ENCODE measurements around the gene SDK1. TPM values are rescaled to one million over a fixed set of nuclear protein-coding genes. Genes with fewer than 3 reads are reported as not detected.

Gene SDK1
- total RNA-seq, 1 experiment from 2014 or later: 9.3 TPM

GRCh38 chr7:3466261-3466660 is 165.2 kb downstream of the SDK1 start:
- DNase-seq (ENCODE audit: low spot score) (no peak), ATAC-seq (no peak)
- Mint-ChIP-seq H3K27me3 (ENCODE audit: low read depth) (no peaks in the 10 kb centered on the region), H3K9me3 (no peaks in the 10 kb centered on the region), H3K4me1 (peaks cover 6% of the 10 kb centered on the region), H3K36me3 (no peaks in the 10 kb centered on the region), H3K4me3 (no peak overlapping the region), H3K27ac (no peak overlapping the region)
- POLR2A ChIA-PET: no interaction called here
- CTCF ChIA-PET: interaction anchor here (0.6 kb wide), 1 partner anchor 578 kb away, joined by 3 read pairs; no protein-coding TSS in a partner anchor
- no peak for TF ChIP-seq TEAD1 (CRISPR knock-in tag; IDR thresholded peaks at IDR 0.05)
- no peak for TF ChIP-seq MAX (CRISPR knock-in tag; IDR thresholded peaks at IDR 0.05)
- no peak for TF ChIP-seq ATF6 (CRISPR knock-in tag; IDR thresholded peaks at IDR 0.05)
- no peak for TF ChIP-seq ERG (CRISPR knock-in tag; IDR thresholded peaks at IDR 0.05)
- TF ChIP-seq NFE2L1 (CRISPR knock-in tag; IDR thresholded peaks at IDR 0.05): no peak
- TF ChIP-seq SMAD3 (CRISPR knock-in tag; IDR thresholded peaks at IDR 0.05; ENCODE audit: borderline replicate concordance): no peak
- no peak for TF ChIP-seq ZNF232 (CRISPR knock-in tag; IDR thresholded peaks at IDR 0.05)
- TF ChIP-seq FOXP1 (CRISPR knock-in tag; IDR thresholded peaks at IDR 0.05; ENCODE audit: borderline replicate concordance): no peak

DNA sequence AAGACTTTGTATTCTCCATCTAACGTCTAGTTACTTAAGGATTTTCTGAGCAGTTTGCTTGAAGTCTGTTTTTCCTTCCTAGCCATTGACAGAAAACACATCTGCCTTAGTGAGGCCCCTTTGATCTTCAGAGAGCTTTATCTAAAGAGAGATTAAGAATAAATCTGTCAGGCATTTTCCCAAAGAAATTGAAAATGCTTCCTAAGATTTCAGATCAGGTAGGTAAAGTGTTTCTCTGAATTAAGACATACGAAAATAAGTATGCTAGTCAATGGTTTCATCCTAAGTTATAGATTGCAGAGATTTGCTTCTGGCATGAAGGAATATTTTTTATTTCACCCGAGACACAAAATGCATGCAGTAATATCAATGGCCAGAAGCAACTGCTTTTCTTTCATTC is 168.6 kb downstream of the SDK1 start:
- no peak overlapping the region for H3K4me3 Mint-ChIP-seq
- ATAC-seq (no peak), DNase-seq (ENCODE audit: low spot score) (no peak)
- no peaks in the 10 kb centered on the region for H3K9me3 Mint-ChIP-seq
- no peaks in the 10 kb centered on the region for H3K36me3 Mint-ChIP-seq
- H3K27ac Mint-ChIP-seq: no peak overlapping the region
- H3K27me3 Mint-ChIP-seq (ENCODE audit: low read depth): no peaks in the 10 kb centered on the region
- CTCF ChIA-PET: no interaction called here
- POLR2A ChIA-PET: no interaction called here
- TF ChIP-seq NFYB (CRISPR knock-in tag; conservative IDR thresholded peaks at IDR 0.05; ENCODE audit: low read depth) (no peak), ZNF138 (CRISPR knock-in tag; conservative IDR thresholded peaks at IDR 0.05) (no peak), CDX4 (CRISPR knock-in tag; IDR thresholded peaks at IDR 0.05; ENCODE audit: borderline replicate concordance) (no peak), STAT6 (CRISPR knock-in tag; conservative IDR thresholded peaks at IDR 0.05; ENCODE audit: low read depth) (no peak), GRHL2 (CRISPR knock-in tag; IDR thresholded peaks at IDR 0.05; ENCODE audit: insufficient replicate concordance, severe bottlenecking) (no peak), FOXK1 (CRISPR knock-in tag; IDR thresholded peaks at IDR 0.05) (no peak), NFE2L1 (CRISPR knock-in tag; IDR thresholded peaks at IDR 0.05) (no peak), ZSCAN18 (CRISPR knock-in tag; IDR thresholded peaks at IDR 0.05) (no peak), NR2C2 (CRISPR knock-in tag; IDR thresholded peaks at IDR 0.05) (no peak), MAX (CRISPR knock-in tag; IDR thresholded peaks at IDR 0.05) (no peak), SOX15 (CRISPR knock-in tag; IDR thresholded peaks at IDR 0.05) (no peak), OVOL2 (CRISPR knock-in tag; IDR thresholded peaks at IDR 0.05; ENCODE audit: borderline replicate concordance) (no peak), MYBL2 (CRISPR knock-in tag; IDR thresholded peaks at IDR 0.05) (no peak)
- TF ChIP-seq, protein P1, sequence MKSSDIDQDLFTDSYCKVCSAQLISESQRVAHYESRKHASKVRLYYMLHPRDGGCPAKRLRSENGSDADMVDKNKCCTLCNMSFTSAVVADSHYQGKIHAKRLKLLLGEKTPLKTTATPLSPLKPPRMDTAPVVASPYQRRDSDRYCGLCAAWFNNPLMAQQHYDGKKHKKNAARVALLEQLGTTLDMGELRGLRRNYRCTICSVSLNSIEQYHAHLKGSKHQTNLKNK (CRISPR knock-in tag; IDR thresholded peaks at IDR 0.05): no peak
- H3K4me1 Mint-ChIP-seq: peaks cover 20% of the 10 kb centered on the region

All from WTC11 (cell line).